GM19240 (cell line): ENCODE measurements around the gene POLR3A.
"Not testable (repeated sequence)": the region's sequence is repeated elsewhere in the genome, so short reads cannot be mapped to it uniquely, and the experiment has no call there.

Source experiments
- DNase-seq: peaks from one replicate; pipeline ENCODE4 v3.0.0; 2011; ENCODE audit warnings: low spot score; ENCODE audit not compliant: insufficient read length

POLR3A gene

DNA sequence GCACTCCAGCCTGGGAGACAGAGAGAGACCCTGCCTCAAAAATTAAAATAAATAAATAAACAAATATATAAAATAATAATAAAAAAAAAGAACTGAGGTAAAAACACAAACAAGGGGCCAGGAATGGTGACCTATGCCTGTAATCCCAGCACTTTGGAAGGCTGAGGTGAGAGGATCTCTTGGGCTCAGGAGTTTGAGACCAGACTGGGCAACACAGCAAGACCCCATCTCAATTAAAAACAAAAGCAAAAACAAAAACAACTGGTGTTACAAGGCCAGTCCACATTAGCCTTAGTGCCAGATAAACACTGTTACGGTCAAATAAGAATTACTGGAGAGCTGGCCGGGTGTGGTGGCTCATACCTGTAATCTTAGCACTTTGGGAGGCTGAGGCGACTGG lies 5.6 kb downstream of the POLR3A start:
- no peak for DNase-seq

DNA sequence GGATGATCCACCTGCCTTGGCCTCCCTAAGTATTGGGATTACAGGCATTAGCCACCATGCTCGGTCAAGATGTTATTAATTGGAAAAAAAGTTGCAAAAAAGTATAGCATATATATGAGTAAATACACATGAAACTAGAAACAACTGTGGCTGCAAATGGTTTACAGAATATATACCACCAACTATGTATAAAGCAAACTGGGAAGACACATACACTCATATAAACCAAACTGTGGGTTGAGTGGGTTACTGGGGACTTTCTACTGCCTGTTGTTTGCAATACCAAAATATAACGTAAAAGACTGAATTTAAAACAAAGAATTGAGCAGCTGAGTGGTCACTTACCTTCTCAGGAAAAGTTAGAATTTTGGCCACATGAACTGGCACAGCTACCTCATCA lies 8.1 kb downstream of the POLR3A start:
- no peak for DNase-seq

DNA sequence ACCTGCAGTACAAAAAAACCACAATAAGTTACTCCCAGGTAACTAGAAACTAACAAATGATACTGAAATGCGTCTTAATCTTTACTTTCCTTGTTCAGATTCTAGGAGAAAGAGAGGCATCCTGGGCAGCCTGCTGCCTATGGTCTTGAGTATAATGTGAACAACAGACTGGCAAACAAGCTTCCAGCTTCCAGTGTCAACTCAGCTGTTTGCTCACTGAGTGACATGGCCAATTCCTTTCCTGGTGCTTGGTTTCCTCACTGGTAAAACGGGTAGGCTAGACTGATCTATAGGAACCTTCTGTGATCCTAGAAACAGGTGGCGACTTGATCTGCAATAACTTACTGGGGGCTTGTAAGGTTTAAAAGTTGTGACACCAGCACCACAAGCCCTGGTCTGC lies 10.1 kb downstream of the POLR3A start:
- no peak for DNase-seq

DNA sequence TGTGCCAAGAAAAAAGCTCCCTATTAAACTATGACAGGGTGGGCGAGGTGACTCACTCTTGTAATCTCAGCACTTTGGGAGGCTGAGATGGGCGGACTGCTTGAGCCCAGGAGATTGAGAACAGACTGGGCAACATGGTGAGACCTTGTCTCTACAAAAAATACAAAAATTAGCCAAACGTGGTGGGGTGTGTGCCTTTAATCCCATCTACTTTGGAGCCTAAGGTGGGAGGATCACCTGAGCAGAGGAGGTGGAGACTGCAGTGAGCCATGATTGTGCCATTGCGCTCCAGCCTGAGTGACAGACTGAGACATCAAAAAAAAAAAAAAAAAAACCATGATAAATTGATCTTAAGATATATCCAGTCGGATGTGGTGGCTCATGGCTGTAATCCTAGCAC lies 11.5 kb downstream of the POLR3A start:
- DNase-seq: no peak

DNA sequence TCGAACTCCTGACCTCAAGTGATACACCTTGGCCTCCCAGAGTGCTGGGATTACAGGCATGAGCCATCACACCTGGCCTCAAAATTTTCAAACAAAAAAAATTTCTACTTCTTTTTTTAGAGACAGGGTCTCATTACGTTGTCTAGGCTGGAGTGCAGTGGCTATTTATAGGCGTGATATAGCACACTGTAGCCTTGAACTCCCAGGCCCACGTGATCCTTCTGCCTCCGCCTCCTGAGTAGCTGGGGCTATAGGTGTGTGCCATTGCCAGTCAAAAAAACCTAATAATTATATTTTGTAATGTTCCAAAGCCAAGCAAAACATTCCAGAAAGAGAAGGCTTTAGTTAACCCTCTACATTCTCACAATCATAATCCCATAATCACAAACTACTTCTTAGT lies 13.8 kb downstream of the POLR3A start:
- DNase-seq: no peak

DNA sequence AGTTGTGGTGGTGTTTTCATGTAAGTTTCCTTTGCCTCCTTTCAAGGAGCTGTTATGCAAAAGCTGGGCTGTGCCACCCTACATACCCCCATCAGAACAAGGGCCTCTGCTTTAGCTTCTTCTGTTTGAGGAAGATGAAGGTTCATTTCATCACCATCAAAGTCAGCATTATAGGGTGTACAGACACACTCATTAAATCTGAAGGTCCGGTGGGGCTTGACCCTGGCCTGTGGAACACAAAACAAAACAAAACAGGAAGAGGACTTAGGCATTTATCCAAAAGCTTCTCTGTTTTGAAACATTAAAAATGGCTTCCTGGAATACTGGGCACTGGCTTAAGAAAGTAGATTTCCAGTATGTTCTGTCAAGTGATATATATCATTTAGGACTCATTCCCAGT lies 15.8 kb downstream of the POLR3A start:
- DNase-seq: no peak

DNA sequence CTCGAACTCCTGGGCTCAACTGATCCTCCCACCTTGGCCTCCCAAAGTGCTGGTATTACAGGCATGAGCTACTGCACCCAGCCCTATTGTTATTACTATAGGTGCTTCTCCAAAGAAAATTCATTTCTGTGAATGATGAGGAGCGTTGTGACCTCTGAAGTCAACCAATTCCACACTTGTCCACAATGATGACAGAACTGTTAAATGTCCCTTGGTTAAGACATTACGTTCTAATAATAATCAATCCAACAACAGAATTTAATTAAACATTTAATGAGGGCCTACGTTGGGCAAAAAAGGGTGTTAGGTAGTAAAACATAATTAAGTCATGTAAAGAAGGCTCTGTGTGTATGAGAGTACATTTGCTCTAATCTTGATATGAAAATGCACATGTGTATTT lies 18.2 kb downstream of the POLR3A start:
- no peak for DNase-seq

DNA sequence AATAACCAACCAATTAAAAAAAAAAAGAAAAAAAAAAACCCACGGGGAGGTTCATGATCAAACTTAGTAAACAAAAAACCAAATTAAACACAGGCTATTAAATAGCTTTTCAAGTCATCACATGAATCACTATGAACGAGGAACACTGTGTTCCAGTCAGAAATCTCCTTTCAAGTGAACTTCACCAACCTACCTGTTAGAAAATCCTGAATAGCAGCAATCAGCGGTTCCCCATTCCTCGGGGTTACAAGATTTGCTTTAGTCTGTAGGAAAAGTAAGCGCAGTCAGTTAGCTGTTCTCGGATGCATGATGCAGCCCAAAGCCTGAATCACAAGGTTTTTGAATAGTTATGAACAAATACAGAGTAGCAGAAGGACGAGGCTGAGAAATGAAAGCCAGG lies 19.0 kb downstream of the POLR3A start:
- DNase-seq: no peak

DNA sequence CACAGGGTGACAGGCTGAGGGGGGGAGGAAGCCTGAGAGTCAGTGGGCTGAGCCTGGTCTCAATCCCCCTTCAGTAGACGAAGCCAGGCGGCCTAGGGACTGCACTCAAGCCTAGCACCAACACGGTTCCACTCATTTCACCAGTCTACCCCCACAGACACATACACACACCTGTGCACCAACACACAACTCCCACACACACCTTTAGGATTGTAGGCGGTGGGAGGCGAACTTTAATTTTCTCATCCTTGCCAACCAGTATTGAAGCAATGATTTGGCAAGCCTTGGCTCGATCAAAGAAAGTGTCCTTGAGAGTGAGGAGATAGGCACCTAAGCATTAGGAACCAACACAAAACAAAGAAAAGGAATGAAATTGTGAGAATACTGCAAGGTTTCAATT lies 19.7 kb downstream of the POLR3A start:
- DNase-seq: no peak

DNA sequence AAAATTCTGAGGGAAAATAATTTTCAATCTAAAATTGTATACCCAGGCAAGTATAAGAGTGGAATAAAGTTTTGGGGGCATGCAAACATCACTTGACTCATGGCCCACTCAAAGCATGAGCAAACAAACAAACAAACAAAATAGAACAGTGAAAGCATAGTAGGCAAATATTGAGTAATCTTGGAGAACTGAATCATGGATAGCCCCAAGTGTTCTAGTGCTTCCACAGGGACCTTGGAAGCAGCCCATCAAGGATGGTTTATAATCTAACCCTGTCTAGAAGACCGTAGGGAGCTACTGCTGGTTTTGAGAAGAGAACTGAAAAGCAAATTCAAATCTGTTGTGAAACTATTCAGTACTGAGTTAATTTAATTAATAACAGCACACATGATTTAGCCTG lies 22.1 kb downstream of the POLR3A start:
- DNase-seq: no peak

DNA sequence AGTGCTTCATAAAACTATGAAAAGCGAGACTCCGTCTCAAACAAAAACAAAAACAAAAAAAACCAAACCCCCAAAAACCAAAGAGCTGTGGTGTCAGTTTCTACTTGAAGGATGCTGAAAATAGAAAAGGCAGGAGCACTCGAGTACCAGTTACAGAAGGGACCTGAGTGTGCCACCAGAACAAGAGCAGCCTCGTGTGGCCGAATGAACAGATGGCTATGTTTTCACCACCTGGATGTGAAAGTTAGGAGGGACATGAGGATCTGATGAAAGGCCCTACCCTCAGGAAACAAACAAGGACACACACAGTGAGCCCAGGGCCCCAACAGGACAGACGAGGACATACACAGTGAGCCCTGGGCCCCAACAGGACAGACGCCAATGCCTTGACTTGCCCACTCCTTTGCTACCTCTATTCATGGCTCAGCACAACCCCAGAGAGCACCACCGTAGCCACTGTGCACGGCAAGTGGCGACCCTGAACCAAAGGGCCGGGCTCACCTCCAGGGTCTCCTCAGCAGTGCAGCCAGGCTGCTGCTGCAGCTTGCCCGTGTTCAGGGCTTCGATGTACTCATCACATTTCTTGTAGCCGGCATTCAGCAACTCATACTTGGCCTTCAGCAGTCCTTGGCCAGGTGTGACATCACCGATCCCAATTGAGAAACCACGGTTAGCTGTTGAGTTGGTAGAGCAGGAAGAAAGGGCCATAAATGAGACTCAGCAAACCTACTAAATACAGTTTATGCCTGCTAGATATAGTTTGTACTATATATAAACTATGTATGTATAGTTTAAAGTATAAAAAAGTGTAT lies 24.9 kb downstream of the POLR3A start:
- no peak for DNase-seq

GRCh38 chr10:78002541-78003288 lies 26.6 kb downstream of the POLR3A start:
- no peak for DNase-seq

GRCh38 chr10:78000956-78001472 lies 28.3 kb downstream of the POLR3A start:
- DNase-seq: no peak

GRCh38 chr10:78000206-78000605 lies 29.1 kb downstream of the POLR3A start:
- no peak for DNase-seq

DNA sequence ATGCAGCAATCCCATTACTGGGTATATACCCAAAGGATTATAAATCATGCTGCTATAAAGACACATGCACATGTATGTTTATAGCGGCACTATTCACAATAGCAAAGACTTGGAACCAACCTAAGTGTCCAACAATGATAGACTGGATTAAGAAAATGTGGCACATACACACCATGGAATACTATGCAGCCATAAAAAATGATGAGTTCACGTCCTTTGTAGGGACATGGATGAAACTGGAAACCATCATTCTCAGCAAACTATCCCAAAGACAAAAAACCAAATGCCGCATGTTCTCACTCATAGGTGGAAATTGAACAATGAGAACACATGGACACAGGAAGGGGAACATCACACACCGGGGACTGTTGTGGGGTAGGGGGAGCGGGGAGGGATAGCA lies 30.5 kb downstream of the POLR3A start:
- DNase-seq: not testable (repeated sequence)

- no peak for DNase-seq
Observed at GRCh38 chr10:77993620-77994019, 35.7 kb downstream of the POLR3A start.

DNA sequence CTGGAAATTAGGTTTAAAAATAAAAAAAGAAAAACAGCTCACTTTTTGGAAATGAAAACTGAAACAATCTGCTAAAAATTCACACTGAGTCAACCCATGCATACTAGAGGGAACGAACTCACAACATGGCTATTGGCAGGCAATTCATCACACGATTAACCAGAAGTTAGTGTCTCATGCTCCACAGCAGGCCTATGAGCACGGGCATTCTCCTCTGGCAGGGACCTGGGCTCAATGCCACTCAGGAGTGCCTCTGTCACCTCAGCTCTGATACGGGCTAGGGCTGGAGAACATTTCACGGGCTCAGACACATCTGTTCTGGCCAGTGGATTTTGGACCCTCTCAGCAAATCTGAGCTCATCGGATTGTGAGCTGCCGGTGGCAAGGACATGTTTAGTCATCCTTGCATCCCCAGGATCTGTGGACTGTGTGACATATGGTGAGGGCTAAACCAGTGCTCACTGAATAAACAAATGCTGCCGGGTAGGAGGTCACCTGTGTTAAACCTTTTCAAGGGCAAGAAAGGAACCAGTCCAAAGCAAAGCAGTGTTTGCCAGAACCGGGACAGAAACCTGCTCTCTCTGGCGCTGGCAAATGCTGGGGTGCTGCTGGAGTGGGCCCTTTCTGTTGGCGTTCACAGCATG lies 40.1 kb downstream of the POLR3A start:
- no peak for DNase-seq

DNA sequence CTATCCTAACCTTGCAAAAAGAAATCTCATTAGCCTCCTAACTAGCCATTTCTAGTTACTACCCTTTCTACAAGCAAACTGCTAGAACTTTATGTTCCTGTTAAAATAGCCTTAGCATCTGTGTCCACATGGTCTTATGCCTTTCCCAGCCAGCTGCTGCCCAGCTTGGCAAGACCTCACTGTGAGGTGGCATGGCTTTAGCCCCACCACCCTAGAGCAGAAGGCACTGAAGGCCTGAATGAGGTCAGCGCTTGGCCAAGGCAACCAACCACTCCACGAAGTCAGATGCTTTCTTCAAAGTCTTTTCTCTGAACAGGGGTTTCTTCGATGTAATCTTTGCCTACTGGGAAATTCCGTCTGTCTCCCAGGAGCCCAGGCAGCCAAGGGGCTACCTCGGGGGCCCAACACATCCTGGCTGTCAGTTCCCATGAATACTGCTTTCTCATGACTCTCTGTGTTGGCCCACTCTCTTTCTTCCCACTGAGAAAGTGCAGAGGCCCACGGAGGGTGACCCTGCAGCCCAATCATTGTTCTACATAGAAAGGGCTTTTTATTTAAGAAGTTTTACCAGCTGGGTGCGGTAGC lies 41.6 kb downstream of the POLR3A start:
- DNase-seq: no peak

- DNase-seq: no peak
Observed at GRCh38 chr10:77984986-77985385, 44.3 kb downstream of the POLR3A start.

GRCh38 chr10:77983384-77984341 lies 45.7 kb downstream of the POLR3A start:
- DNase-seq: no peak

DNA sequence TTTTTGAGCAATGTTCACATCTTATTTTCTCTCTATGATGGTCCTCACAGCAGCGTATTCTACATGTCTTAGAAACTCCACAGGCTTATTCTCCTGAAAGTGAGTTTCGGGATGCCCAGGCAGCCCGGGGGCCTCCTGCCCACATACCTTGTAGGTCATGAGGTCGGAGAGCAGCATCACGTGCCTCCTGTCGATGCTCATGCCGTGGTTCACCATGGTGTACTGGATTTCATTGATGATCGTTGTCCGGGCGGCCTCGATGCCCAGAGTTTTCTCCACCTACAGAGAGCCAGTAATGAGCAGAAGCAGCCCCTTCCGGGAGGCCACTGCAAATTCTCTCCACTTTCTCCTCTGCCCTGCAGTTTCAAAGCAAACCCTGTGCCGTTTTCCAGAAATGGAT lies 48.0 kb downstream of the POLR3A start:
- DNase-seq: no peak
